Stimulated activated CD4-positive, alpha-beta T cell treated with anti-CD3 and anti-CD28 coated beads, Interleukin-2, amount 100 ng/mL, for 48 hours (primary cell): ENCODE results near the gene OBSCN.

Source experiments
- DNase-seq, 2 donors: peaks; one replicate each; pipeline ENCODE4 v3.0.0-alpha.2; 2020

The OBSCN gene

GRCh38 chr1:228373004-228373680 lies 165.3 kb downstream of the OBSCN start:
- DNase-seq: no peak

- DNase-seq: no peak
Measured at GRCh38 chr1:228373681-228374571, 166.1 kb downstream of the OBSCN start.

- no peak for DNase-seq
Measured at GRCh38 chr1:228374711-228375577, 167.1 kb downstream of the OBSCN start.

DNA sequence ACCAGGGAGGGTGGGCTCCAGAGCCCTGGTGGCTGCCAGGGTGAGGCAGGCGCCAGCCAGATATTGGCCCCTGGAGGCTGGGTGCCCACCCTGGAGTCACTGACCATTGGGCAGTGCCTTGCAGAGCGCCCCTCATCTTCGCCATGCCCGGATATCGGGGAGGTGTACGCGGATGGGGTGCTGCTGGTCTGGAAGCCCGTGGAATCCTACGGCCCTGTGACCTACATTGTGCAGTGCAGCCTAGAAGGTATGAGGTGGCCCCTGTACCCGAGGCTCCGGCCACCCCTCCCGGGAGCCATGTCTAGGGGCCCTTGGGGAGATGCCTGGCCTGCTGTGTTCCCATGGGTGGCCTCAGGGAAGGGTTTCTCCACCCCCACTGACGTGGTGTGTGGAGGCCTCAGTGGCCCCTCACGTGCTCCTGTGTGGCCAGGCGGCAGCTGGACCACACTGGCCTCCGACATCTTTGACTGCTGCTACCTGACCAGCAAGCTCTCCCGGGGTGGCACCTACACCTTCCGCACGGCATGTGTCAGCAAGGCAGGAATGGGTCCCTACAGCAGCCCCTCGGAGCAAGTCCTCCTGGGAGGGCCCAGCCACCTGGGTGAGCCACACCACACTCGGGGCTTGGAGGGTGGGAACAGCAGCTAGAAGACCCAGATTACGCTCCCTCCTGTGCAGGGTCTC lies 167.9 kb downstream of the OBSCN start:
- no peak for DNase-seq

DNA sequence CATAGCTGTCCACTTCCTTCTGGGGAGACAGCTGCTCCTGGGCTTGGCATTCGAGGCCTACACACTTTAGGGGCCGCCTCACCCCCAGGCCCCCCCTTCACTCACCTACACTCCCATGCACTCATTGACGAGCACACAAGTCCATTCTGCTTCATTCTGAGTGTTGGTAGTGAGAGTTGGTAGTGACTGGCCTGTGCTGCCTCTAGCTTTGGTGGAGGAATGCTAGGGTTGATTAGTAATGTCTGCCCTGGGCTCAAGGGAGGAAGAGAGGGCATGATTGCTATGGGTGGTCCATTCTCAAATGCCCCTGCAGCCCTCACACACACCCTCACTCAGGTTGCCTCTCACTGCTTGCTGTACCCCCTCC lies 168.4 kb downstream of the OBSCN start:
- DNase-seq: no peak

DNA sequence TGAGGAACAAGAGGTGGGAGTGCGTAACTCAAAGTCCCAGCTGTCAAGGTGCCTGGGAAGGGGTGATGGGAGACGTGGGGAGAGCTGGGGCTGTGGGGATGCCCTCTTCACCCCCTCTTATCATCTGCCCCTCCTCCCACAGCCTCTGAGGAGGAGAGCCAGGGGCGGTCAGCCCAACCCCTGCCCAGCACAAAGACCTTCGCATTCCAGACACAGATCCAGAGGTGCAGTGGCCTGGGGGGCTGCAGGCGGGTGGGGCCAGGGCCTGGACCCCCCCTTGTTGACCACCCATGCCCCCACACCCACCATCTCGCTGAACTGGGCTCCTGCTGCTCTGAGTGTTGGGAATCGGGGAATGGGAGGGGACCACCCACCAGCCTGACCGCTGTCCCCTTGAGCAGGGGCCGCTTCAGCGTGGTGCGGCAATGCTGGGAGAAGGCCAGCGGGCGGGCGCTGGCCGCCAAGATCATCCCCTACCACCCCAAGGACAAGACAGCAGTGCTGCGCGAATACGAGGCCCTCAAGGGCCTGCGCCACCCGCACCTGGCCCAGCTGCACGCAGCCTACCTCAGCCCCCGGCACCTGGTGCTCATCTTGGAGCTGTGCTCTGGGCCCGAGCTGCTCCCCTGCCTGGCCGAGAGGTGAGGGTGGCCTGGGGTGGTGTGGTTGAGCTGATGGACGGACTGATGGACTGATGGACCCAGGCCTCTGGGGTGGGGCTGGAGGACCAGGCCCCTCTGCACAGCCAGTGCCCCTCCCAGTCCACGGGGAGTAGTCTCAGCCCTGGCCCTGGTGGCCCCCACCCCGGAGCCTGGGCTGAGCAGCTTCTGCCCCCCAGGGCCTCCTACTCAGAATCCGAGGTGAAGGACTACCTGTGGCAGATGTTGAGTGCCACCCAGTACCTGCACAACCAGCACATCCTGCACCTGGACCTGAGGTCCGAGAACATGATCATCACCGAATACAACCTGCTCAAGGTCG lies 169.1 kb downstream of the OBSCN start:
- no peak for DNase-seq

DNA sequence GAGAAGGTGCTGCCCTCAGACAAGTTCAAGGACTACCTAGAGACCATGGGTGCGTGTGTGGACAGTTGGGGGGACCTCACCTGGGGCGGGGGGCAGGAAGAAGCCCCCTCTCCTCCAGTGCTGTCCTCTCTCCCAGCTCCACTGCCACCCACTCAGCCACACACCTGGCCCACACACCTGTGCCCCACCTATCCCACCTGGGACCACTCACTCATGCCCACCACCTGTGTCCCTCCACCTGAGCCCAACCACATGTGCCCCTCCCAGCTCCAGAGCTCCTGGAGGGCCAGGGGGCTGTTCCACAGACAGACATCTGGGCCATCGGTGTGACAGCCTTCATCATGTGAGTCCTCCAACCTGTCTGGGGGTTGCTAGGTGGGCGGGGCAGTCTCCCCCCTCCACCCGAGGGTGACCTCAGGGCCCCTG lies 169.8 kb downstream of the OBSCN start:
- DNase-seq: no peak

- DNase-seq: peak; percentile 54 to 72
Measured at GRCh38 chr1:228378090-228378872, 170.4 kb downstream of the OBSCN start.

DNA sequence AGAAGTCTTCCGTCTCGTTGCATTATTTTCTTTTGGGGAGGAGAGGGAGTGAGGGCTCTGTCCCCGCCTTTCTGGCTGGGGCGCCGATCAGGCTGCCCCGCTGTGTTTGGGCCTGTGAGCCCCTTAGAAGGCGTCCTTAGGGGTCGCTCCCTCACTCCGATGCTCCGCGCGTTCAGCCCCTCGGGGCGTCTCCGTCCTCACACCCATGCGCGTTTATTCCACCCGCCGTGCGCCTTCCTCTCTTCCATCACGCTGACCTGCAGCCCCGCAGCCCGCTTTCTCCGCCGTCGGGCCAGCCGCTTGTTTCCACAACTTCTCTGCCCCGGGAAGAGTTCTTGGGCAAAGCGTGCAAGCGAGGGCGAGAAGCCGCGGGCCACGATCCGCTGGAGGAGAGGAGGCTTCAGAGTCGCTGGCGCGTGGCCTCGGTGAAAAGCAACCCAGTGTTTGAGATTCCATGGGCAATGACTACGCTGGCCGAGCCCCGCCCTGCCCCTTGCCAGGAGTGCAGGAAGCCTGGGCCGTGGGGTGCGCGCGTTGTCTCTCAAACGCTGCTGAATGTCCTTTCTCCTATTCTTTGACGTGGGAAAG lies 171.1 kb downstream of the OBSCN start:
- no peak for DNase-seq

GRCh38 chr1:228379666-228380065 lies 171.8 kb downstream of the OBSCN start:
- DNase-seq: no peak

GRCh38 chr1:228381356-228381755 lies 173.5 kb downstream of the OBSCN start:
- DNase-seq: no peak

- no peak for DNase-seq
Measured at GRCh38 chr1:228383773-228384172, 175.9 kb downstream of the OBSCN start.

- DNase-seq: no peak
Measured at GRCh38 chr1:228385232-228385631, 177.4 kb downstream of the OBSCN start.

DNA sequence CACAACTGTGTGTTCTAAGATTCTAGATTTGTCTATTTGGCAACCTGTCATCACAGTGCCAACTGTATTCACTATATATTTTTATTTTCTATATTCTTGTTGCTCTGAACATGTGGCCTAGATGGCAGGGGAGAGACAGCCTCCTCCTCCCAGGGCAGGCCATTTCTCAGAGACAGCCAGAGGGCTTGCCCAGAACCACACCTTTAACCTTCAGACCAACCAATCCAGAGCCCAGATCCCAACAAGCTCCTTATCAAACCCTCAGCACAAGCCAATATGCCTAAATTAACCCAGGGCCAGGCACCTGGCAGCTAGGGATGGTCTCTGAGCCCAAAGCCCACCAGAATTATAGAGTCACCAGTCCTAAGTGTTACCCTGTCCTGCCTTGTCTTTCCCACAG lies 179.5 kb downstream of the OBSCN start:
- no peak for DNase-seq

GRCh38 chr1:228390649-228391048 lies 182.8 kb downstream of the OBSCN start:
- DNase-seq: no peak

DNA sequence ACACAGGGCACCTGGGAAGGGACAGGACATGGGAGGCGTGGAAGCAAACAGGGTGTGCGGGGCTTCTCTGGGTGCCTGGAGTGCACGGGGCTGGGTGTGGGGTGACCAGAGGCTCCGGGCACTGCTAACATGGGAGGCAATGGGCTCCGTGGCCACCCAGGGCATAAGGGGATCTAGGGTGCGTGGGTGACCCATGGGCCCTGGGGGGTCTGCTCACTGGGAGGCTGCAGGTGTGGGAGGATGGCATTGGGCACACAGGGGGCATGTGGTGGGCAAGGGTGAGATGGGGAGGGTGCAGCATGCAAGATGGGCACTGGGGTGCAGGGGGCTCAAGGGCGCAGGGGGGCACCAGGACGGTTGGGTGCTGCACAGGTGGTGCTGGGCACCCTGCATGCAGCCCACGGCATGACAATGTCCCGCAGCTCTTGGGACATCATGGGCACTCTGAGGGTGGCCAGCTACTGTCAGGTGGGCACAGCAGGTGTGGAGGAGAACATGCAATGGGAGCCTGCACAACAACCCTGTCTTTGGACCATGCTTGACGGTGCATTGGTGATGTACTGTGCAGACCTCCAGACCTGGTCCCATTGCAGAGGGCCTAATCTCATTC lies 183.7 kb downstream of the OBSCN start:
- no peak for DNase-seq

GRCh38 chr1:228392111-228392936 lies 184.5 kb downstream of the OBSCN start:
- no peak for DNase-seq

GRCh38 chr1:228393268-228393701 lies 185.4 kb downstream of the OBSCN start:
- DNase-seq: no peak
